ENCODE results near the gene TMEM35A. TPM values are rescaled to one million over a fixed set of nuclear protein-coding genes. Genes with fewer than 3 reads are reported as not detected.
"Not testable (repeated sequence)": the region's sequence is repeated elsewhere in the genome, so short reads cannot be mapped to it uniquely, and the experiment has no call there.

TMEM35A gene, protein sequence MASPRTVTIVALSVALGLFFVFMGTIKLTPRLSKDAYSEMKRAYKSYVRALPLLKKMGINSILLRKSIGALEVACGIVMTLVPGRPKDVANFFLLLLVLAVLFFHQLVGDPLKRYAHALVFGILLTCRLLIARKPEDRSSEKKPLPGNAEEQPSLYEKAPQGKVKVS
- 3.1 TPM for total RNA-seq (ENCODE audit: insufficient read depth, low replicate concordance)

DNA sequence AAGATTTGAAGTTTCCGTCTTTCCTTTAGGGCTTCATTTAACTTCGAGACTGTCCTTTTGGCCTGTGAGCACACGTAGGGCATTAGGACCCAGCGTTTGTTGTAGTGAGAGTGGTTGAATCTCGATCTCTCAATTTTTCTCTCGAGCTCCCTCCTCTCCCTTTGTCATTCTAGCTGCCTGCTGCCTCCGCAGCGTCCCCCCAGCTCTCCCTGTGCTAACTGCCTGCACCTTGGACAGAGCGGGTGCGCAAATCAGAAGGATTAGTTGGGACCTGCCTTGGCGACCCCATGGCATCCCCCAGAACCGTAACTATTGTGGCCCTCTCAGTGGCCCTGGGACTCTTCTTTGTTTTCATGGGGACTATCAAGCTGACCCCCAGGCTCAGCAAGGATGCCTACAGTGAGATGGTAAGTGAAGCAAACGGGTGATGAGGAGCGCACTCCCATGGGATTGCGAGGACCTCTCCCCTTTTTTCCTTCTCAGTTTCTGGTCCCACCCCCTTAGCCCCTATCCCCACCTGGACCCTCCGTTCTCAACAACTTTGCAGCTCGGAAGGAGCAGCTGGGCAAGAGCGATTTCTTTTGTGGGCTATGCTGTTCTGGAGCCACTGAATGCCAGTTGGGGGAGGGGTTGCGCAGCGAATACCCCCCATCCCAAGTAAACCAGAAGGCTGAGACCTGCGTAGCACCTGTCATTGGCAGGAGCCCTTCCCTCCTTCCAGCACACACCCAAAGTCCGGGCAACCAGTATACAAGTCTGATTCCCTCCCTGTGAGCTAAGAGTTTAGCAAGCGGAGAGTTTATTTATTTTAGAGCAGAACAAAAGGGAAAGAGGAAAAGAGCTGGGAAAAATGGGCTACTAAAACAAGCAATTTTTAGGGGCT is at the start of gene TMEM35A:
TSS of gene TMEM35A (plus strand) at position 164 of the 883 bp plus-strand sequence. CDS start at position 288, 124 bp downstream.
- DNase-seq (ENCODE audit: low spot score) = peak; percentile 26

- DNase-seq (ENCODE audit: low spot score) = no peak
These were observed 49.0 kb upstream of the TMEM35A start for GRCh38 chrX:101029665-101030064.

- DNase-seq (ENCODE audit: low spot score) = no peak
These were observed 41.4 kb upstream of the TMEM35A start for GRCh38 chrX:101037231-101037630.

- DNase-seq (ENCODE audit: low spot score) = no peak
These were observed 38.5 kb upstream of the TMEM35A start for GRCh38 chrX:101040197-101040596.

GRCh38 chrX:101051153-101051548 is 27.5 kb upstream of the TMEM35A start:
- DNase-seq (ENCODE audit: low spot score) = no peak

GRCh38 chrX:101051549-101052302 is 27.0 kb upstream of the TMEM35A start, which contains the start of gene TRMT2B:
Gene TRMT2B (minus strand): TSS chrX:101052111. CDS start chrX:101042289, 9,822 bp downstream.
- peak; percentile 75 for DNase-seq (ENCODE audit: low spot score)

GRCh38 chrX:101056551-101056950 is 22.1 kb upstream of the TMEM35A start:
- DNase-seq (ENCODE audit: low spot score) = not testable (repeated sequence)

GRCh38 chrX:101057093-101057714 is 21.5 kb upstream of the TMEM35A start:
- no peak for DNase-seq (ENCODE audit: low spot score)

- no peak for DNase-seq (ENCODE audit: low spot score)
These were observed 16.5 kb upstream of the TMEM35A start for GRCh38 chrX:101062176-101062575.

DNA sequence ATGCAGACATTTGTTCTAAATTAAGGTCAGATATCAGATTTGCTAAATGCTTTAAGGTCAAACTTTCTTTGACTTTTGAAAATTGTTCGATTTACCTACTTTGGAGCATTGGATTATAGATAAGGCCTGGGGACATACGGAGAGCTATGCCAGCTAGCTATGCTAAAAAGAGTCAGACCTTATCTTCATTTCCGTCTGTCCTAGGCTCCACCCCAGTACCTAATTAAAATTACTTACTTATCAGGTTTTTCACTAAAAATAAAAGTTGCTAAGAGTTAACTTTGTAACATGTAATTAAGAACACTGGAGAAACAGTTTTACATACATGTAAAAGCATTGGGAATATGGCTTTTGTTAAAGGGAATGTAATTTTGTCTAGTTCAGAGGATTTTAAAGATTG is 7.1 kb upstream of the TMEM35A start:
- no peak for DNase-seq (ENCODE audit: low spot score)

- DNase-seq (ENCODE audit: low spot score) = no peak
These were observed 1.1 kb downstream of the TMEM35A start for GRCh38 chrX:101079736-101080270.

GRCh38 chrX:101080326-101081124 is 1.8 kb downstream of the TMEM35A start:
- no peak for DNase-seq (ENCODE audit: low spot score)

DNA sequence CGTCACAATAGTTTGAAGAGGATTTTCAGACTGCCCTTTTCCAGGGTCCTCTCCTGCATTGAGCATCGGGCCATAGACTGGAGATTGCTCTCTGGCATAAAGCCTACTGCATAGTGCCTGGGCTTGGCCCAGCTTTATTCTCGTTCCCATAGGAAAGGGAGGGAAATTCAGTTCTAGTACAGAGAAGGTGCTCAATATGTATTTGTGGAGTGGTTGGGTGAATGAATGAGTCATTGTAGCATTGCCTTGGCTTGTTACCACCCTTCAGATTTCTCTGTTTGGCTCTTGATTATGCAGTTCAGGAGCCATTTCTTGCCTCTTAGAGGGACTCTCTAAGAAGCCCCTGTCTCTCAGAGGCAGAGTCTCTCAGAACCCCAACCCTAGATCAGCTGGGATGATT is 2.6 kb downstream of the TMEM35A start:
- no peak for DNase-seq (ENCODE audit: low spot score)

- DNase-seq (ENCODE audit: low spot score) = no peak
These were observed 13.1 kb downstream of the TMEM35A start for GRCh38 chrX:101091817-101092216.

- peak; percentile 94 for DNase-seq (ENCODE audit: low spot score)
These were observed 19.1 kb downstream of the TMEM35A start, which contains the start of gene CENPI for GRCh38 chrX:101097546-101098453. Gene CENPI (plus strand): TSS chrX:101098204. CDS start chrX:101101071, 2,867 bp downstream.

- no peak for DNase-seq (ENCODE audit: low spot score)
These were observed 29.6 kb downstream of the TMEM35A start for GRCh38 chrX:101108284-101108683.

GRCh38 chrX:101117701-101118100 is 39.0 kb downstream of the TMEM35A start:
- no peak for DNase-seq (ENCODE audit: low spot score)

- DNase-seq (ENCODE audit: low spot score) = no peak
These were observed 57.6 kb downstream of the TMEM35A start for GRCh38 chrX:101136235-101136634.

All from umbilical cord (tissue), 2 donors.